NCI-H1417 treated with DMSO at 0.1 percent for 48 hours (cell line): ENCODE data around the gene TEX36.
A peak's percentile ranks its signal among the peaks of the same experiment; 100 is the strongest.
"Not testable (repeated sequence)": the region's sequence is repeated elsewhere in the genome, so short reads cannot be mapped to it uniquely, and the experiment has no call there.

Experiments
- DNase-seq: peaks from one replicate; lab custom pipeline; 2025; lab: John Stamatoyannopoulos, UW

The TEX36 gene, protein sequence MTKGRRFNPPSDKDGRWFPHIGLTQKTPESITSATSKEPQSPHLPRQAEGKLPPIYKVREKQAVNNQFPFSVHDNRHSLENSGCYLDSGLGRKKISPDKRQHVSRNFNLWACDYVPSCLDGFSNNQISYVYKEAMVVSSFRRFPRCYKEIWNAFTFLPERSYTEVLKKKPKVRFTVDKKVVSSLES

DNA sequence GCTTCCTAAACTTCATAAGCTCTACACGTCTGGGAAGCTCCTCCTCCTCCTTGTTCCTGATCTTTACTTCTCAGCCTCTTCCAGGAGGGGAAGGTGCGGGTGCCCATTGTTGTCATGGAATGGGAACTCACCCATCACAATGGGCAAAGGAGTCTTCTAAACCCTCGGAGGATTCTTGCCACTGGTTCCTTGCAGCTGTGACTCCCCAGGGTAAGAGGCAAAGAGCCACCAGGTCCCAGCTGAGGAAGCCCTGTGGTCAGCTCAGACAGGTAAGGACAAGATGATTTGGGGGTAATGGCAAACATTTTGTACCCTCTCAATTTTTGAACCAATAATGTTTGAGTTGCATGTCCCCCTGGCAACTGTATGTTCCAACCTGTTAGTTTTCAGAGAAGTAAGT is at the start of gene TEX36:
TSS of gene TEX36 (minus strand) at position 101 of the 400 bp plus-strand sequence. CDS start 174 bp downstream, outside the sequence.
- no peak for DNase-seq

DNA sequence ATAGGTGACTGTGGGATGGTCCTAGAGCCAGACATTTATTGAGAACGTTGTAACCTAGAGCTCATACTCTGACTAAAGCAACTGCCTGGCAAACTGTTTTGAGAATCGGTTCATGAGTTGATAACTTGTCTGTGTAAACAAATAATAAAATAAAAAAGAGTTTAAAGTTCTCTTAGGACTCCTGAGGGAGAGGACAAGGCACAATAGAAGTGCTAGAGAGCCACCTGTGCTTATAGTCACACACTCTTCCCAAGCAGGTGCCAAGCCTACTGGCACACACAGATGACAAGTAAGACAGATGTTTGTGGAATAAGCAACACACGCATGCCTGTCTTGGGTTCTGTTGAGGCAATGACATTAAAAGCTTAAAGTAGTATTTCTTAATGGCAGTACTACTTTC is 44.5 kb upstream of the TEX36 start:
- no peak for DNase-seq

DNA sequence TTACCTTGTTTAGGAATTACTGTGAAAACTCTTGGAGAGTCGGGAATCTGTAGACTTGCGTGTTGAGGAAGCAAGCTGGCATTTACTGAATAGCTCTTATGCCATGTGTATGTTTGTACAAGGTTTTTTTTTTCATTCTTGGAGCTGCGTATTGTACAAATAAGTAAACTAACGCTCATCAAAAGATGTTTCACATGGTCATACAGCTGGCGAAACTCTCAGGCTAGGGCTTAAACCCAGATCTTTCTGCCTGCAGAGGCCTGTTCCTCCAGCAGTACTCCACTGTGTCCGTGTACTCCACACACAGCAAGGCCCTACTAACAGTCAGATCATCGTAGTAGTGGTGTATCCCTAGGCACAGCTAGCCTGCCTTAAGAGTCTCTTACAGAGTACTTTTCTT is 44.0 kb upstream of the TEX36 start:
- DNase-seq, result no peak

DNA sequence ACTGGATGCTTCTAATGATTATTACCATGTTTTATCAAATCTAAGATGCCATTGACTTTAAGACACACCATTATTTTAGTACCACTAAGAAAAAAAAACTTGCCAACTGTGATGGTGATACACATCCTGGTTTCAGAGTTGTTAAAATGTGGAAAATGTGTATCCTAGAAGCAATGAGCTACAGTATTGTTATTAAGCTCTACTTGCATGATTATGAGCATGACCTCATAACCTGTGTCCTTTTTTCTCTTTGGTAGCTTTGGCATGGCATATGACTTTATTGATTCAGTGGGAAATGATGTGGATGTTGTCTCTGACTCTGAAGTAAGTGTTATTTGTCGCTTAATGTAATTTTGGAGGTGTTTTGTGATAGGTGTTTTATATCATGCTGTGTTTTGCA is 39.8 kb upstream of the TEX36 start:
- DNase-seq, result no peak

DNA sequence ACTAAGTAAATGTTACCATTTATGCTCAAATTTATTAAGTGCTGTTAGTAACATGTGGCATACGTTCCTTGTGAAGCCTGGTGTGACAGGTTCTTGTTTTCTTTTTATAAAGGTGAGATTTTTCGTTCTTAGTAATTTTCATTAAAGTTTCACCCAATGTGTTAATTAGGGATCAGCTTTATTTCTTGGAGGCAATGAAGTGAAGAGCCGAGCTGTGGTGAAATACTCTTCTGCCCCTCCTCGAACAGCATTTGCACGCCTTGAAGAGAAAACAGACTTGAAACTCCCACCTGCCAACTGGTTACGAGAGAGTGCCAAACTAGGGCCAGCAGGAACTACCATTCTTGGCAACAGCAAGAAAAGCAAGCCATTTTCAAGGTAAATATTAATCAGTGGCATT is 38.1 kb upstream of the TEX36 start:
- no peak for DNase-seq

DNA sequence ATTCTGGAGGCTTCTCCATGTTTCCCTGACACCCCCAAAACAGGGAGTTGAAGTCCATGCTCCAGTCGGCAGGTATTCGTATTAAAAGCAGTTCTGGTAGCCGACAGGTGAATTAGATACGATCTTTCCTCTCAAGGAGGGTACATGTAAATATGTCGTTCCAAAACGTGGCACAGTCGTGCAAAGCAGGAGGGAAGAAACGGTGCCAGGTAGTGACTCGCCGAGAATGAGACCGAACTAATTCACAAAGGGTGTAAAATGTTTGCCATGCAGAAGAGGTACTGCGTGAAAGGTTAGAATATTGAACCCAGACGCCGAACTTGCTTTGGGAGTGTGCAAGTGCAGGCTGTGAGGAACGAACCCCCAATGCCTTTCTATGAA is 37.0 kb upstream of the TEX36 start:
- DNase-seq, result no peak

DNA sequence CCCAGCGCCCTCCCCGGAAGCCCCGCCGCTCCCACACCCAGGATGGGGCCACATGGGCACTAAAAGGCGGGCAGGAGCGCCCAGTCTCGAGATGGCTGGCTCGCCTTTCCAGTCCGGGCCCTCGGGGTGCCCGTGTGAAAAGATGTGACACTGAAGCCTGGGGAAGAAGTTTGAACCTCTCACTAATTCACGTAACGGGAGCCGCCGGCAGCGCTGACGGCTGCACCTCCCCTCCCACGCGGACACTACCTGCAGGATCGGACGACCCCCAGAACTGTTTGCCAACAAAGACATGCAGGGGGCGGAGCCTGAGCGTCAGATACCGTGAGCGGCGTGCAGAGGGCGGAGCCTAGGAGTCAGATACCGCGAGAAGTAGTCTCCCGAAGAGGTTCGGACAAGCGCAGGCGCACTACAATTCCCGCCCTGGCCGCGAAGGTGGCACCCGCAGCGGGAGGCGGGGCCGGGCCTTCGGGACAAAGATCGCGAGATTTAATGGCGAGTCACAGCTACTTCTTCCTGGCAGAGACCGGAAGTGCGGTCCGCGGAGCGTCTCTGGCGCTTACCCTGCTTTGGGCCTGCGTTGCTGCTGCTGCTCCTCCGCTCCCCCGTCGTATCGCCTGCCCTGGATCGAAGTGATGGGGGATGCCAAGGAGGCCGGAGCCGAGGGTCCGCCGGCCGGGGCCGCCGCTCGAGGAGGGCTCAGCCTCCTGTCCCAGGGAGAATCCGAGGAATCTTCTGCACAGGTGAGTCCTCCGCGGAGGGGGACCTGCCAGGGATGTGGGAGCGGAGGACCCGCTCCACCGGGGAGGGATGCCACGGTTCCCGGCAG is 36.4 kb upstream of the TEX36 start, which contains the start of gene EDRF1:
TSS of gene EDRF1 (plus strand) at position 537 of the 829 bp plus-strand sequence. CDS start at position 636, 99 bp downstream.
- peak; percentile 89 for DNase-seq

DNA sequence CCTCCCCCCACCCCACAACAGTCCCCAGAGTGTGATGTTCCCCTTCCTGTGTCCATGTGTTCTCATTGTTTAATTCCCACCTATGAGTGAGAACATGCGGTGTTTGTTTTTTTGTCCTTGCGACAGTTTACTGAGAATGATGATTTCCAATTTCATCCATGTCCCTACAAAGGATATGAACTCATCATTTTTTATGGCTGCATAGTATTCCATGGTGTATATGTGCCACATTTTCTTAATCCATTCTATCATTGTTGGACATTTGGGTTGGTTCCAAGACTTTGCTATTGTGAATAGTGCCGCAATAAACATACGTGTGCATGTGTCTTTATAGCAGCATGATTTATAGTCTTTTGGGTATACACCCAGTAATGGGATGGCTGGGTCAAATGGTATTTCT is 31.8 kb upstream of the TEX36 start:
- not testable (repeated sequence) for DNase-seq

DNA sequence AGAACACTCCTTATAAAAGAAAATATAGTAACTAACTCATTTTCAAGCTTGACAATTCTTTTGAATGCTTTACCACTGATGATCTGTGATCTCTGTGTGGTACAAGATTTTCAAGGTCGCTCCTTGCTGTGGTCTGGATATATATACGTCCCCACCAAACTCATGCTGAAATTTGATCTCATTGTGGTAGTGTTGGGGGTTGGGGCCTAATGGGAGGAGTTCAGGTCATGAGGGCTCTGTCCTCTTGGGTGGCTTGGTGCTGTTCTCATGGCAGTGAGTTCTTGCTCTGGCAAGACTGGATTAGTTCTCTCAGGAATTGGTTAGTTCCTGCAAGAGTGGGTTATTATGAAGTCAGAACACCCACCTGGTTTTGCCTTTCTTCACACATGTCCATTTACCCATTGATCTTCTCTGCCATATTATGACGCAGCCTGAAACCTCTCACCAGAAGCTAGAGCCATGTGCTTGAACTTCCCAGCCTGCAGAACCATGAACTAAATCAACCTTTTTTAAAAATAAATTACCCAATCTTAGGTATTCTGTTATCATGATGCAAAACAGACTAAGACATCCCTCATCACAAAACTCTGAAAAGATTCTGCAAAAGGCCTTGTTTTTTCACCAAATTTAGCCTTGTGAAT is 28.3 kb upstream of the TEX36 start:
- DNase-seq, result no peak

DNA sequence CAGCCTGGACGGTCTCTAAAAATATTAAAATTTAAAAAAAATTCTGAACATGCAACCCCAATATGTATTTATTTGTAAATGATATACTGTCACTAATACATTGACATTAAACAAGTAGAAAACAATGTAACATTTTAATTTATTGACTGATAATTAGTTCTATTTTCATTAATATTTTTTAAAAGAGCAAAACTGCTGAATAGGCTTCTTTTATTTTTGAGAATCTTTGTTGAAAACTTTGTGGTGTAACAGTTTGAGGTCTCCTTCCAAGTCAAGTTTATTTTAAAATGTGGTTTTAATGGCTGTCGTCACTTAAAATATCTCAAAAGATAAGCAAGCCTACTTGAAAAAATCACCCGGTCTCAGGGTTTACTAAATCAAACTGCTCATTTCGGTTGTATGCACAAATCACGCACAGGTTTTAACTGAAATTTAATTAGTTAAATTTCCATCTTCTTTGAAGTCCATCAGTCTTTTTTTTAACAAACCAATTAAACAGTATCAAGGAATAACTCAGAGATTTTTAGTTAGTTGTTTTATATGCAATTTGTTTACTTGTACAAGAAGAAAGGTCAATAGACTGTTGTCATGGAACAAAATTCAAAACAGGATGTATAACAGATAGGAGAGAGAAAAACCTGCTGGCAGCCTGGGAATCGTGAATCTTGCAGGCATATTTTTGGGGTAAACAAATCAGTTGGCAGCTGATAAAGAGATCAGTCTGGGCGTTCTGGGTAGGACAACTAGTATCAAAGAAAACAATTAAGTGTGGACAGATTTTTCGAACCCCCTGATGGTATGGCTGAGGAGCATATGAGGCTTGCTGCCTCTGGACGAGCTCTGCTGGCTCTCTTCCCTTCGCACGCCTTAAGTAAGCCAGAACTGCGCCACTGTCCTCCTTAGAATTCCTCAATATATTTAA is 26.9 kb upstream of the TEX36 start:
- DNase-seq, result no peak

DNA sequence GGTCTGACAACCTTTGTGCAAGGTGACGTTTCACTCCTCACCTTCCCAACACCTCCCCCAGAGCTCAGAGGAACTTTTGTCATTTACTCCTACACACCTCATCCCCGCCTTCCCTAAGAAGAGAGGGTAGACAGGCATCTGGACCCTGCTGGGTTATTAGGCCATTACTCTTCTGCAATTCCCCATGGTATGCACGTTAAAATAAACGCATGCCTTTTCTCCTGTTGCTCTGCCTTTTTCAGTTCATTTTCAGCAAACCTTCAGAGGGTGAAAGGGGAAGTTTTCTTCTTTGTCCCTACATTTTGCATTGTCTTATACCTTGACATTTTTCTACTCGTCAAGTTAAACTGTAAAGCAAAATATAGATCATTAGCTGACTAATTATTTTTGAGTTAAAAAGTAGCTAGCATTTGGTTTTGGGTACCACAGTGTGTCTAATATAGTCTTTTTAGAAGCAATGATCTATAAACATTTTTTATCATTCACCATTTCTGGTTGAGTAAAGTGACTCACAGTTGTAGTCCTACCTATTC is 26.1 kb upstream of the TEX36 start:
- no peak for DNase-seq

DNA sequence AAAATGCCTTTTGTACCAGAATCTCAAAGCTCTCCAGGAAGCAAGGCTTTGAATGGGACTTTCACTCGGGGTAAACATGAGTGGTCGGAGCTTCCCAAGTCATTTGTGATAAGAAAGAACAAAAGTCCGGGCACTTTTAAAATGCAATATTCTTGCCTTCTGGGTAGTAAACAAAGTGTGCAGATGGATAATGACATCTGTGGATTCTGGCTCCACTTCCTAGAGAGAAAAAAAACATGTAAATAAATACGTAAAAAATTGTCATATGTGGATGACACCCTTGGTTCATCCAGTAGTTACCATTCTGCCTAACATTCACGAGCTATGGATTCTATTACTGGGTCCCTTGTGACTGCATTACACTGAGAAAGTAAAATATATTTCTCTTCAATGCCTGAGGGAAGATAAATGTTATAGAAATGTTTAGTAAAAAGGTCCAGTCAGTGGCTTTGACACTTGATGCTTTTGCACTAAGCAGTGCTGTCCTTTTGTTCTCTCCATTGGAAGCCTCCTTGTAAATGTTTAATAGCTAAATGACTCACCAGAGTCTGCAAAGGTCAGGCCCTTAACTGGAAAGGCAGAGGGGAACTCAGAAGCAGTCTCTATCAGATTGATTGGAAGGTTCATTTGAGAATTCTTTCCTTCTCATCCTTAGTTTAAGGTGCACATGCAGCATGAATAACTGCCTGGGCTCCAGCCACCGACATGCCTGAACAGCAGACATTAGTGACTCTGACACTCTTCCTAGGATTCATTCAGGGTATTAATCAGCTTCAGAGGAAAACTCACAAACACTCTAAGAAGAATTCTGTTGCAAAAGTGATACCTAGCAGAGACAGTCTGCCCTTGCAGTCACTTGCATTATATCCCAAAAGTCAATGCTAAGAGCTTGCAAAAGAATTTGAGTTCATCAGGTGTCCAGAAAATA is 24.8 kb upstream of the TEX36 start:
- no peak for DNase-seq

DNA sequence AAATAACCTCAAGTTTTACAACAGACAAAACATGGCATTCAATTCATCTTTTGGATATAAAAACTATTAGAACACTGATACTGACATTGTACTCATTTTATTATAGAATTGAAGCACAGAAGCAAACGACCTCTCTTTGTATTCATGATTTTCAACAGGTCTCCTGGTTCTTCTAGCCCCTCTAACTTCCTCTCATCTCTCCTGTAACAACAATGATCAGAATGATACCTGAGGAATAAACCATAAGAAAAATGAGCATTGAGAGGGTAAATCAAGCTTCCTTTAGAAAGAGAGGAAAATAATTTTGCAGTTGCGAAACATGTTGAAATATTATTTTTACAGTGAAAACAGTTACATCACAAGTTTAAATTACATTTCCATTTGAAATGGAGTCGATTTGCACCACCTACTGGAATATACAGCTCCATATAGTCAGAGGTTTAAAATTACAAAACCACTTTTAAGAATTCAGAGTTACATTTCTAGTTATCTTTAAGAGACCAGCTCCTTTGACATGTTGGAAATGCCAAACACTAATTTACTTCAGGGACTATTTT is 17.5 kb upstream of the TEX36 start:
- no peak for DNase-seq

DNA sequence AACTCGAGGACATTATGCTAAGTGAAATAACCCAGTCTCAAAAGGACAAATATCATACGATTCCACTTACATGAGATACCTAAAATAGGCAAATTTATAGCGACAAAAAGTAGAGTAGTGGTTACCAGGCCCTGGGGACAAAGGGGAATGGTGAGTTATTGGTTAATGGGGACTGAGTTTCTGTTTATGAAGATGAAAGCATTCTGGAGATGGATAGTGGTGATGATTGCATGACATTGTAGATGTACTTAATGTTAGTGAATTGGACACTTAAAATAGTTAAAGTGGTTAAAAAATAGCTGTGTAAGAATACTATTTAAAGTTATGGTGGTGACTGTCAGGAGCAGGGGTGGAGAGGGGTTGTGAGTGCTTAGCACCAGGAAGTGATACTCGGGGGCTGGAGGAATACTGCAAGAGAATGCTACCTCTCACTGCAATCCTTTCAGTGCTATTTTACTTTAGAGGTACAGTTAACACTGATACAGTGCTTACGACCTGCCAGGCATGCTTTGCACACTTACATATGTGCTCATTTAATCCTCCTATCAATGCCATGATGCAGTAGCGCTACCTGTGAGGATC is 16.7 kb upstream of the TEX36 start:
- no peak for DNase-seq

DNA sequence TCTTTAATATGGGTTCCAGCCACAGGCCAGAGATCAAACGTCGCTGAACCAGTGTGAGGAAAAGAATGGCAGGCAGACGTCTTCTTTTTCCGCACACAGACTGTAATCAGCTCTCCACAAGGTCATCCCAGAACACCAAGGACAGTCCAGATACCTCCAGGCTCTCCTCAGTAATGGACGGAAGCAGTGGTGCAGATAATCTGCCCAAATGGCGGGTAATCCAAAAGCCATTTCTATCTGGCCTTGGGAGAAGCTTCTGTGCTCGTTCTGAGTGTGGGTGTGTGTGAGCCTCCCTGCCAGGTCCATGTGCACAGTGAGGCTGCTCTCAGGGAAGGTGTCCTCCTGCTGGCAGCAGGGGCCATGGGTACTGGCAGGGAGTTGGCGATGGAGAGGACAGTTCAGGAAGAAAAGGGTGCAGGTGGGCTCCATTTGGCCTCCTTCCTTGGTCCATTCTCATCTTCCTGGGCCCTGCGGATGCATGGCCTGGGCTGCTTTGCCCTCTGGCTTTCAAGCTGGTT is 15.6 kb upstream of the TEX36 start:
- DNase-seq, result no peak

DNA sequence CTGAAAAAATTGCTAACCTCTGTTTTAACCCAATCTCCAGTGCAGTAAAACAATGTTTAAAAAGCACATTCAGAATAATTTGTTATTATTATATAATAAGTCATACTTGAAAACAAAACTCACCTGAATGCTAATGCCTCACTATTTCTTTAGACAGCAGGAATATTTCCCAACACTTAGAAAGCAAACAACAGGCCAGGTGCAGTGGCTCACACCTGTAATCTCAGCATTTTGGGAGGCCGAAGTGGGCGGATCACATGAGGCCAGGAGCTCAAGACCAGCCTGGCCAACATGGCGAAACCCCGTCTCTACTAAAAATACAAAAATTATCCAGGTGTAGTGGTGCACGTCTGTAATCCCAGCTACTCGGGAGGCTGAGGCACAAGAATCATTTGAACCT is 13.9 kb upstream of the TEX36 start:
- not testable (repeated sequence) for DNase-seq

DNA sequence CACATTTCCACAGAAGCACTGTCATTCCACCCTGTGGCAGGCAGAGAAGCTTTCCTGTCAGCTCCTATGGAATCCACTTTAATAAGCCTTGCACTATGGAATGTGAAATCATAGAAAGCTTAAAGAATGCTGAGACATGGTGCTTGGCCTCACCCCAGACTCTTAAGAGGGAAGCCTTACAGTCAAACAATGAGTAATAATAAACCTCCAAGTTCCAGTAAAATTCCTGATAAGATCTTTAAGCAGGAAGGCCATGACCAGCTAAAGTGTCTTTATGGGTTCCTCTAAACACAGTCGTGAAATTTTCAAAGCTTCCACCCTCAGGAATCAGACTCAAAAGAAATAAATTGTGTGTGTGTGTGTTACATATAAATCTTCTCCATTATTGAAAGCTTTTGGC is 11.9 kb upstream of the TEX36 start:
- DNase-seq, result no peak

DNA sequence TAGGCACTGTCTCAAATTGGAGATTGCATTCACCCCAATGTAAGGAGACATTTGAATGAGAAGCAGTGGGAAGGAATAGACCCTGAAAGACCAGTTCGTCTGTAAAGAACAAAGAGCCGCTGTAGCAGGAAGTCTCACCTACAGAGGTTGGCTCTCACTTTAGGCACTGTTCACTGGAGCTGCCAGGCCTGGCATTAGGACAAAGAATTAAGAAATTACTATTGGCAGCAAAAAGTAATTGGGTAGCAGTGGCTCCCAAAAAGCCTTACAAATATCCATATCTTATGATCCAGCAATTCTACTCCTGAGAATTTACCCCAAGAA is 10.5 kb upstream of the TEX36 start:
- DNase-seq, result no peak

DNA sequence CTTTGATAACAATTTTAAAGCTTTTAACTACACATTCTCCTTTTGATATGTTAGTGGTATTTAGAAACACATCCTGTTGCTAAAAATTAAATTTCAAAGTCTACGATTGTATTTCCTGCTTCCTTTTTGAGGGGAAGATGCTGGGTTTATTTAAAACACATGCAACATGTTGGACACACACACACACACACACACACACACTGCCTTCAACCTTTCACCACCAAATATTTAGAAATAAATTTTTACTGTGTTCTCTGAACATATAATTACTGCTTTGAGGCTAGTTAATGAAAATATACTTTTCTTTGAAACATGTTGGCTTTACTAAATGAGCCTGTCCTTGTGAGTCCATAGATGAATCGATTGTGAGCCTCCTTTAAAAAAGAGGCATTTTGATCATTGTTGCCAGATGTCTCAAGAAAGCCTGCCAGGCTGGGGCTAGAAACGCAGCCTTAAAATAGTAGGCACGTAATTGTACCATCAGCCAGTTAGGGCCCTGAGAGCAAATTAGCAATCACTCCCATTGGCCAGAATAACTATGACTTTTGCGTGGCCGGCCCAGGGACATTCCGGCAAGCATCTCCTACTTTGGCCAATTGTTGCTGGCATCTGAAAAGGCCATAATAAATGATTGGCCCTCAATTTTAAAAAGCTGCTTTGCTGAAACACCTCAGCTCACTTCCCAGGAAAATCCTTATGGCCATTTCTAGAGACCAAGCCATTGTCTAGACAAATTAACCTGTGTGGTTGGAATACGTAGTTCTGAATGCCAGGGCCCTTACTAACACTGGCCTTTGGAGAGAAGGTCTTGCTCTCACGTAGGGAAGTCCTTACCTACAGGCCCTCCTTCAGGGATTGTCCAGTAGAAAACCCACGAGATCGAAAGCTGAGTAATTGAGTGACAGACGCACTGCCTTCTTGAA is 9.9 kb upstream of the TEX36 start:
- no peak for DNase-seq
